ENCODE measurements around the gene RGS5.

The RGS5 gene

DNA sequence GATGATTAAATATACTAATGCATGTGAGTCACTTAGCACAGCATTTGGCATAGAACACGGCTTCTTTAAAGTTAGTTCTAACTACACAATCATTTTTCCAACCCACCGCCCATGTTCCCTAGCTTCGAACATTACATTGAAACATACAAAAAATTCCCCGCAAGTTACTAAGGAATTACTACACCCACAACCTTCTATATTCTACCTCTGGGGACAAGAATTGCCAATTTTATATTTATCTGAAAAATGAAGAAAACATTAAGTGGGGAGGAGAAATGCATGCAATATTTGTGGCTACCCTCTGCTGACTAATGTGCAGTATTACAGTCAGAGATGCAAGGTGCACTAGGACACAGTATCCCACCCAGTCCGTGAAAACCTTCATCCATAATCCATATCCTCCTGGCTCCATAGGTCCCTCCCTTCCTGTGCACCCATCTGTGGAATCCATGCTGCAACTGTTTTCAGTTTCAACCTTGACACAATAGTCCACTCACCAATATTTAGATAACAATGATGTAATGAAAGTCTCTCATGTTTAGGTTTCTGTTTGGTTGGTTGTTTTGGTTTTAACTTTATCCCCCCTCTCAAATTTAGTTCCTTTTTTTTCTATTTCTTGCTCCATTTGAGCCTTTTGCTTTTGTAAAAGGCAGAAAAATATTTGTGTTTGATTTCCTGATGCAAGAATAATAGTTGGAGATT lies 31.6 kb downstream of the RGS5 start:
- Histone ChIP-seq H3K9me3 (ENCODE audit: severe bottlenecking) (no peaks in the 10 kb centered on the region), H3K36me3 (ENCODE audit: low read depth) (no peaks in the 10 kb centered on the region), H3K27me3 (ENCODE audit: insufficient read depth, poor library complexity, severe bottlenecking) (no peaks in the 10 kb centered on the region), H3K4me3 (ENCODE audit: severe bottlenecking) (no peak overlapping the region), H3K4me1 (ENCODE audit: insufficient read depth, poor library complexity, severe bottlenecking) (peaks cover 30% of the 10 kb centered on the region), H3K27ac (ENCODE audit: poor library complexity, severe bottlenecking) (peak overlapping the region; percentile 17)
- no peak for DNase-seq (ENCODE audit: low spot score)
- peak; percentile 43 for ATAC-seq (ENCODE audit: low read depth)
- TF ChIP-seq, protein P1, sequence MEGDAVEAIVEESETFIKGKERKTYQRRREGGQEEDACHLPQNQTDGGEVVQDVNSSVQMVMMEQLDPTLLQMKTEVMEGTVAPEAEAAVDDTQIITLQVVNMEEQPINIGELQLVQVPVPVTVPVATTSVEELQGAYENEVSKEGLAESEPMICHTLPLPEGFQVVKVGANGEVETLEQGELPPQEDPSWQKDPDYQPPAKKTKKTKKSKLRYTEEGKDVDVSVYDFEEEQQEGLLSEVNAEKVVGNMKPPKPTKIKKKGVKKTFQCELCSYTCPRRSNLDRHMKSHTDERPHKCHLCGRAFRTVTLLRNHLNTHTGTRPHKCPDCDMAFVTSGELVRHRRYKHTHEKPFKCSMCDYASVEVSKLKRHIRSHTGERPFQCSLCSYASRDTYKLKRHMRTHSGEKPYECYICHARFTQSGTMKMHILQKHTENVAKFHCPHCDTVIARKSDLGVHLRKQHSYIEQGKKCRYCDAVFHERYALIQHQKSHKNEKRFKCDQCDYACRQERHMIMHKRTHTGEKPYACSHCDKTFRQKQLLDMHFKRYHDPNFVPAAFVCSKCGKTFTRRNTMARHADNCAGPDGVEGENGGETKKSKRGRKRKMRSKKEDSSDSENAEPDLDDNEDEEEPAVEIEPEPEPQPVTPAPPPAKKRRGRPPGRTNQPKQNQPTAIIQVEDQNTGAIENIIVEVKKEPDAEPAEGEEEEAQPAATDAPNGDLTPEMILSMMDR (IDR thresholded peaks at IDR 0.05; ENCODE audit: poor library complexity, severe bottlenecking) = peak; percentile 65

DNA sequence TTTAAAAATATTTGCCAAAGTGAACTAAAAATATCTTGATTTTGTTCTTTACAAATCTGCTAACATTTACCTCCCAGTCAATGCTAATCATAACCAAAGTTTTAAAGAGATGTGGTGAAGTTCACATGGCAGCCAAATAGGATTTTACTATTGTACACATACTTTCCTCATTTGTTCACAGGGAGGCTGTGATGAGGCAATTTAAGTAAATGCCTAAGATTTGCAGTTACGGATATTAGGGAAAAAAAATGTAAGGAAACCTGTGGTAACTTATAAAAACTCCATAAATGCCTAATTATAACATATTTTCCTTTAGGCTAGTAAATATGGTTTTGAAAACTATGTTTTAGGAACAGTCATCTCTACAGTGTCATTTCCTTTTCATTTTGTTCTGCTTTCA lies 32.4 kb downstream of the RGS5 start:
- no peak for DNase-seq (ENCODE audit: low spot score)
- Histone ChIP-seq H3K36me3 (ENCODE audit: low read depth) (no peaks in the 10 kb centered on the region), H3K4me3 (ENCODE audit: severe bottlenecking) (no peak overlapping the region), H3K4me1 (ENCODE audit: insufficient read depth, poor library complexity, severe bottlenecking) (peaks cover 30% of the 10 kb centered on the region), H3K9me3 (ENCODE audit: severe bottlenecking) (no peaks in the 10 kb centered on the region), H3K27me3 (ENCODE audit: insufficient read depth, poor library complexity, severe bottlenecking) (no peaks in the 10 kb centered on the region), H3K27ac (ENCODE audit: poor library complexity, severe bottlenecking) (peak overlapping the region; percentile 17)
- no peak for ATAC-seq (ENCODE audit: low read depth)
- TF ChIP-seq, protein P1 (IDR thresholded peaks at IDR 0.05; ENCODE audit: poor library complexity, severe bottlenecking) = no peak

DNA sequence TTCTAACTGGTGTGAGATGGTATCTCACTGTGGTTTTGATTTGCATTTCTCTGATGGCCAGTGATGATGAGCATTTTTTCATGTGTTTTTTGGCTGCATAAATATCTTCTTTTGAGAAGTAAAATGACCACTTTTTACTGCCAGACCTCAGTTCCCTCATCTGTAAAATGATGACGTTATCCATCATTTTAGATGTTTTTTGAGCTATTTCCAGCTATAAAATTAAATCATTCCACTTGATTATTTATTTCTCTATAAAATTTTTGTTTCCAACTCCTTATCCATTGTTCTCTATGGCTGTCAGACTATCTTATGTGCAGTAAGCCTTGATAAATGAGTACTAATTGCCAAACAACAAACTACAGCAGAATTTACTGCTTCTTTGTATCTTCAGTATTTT lies 33.2 kb downstream of the RGS5 start:
- H3K27ac ChIP-seq (ENCODE audit: poor library complexity, severe bottlenecking) = peak overlapping the region; percentile 78
- H3K4me3 ChIP-seq (ENCODE audit: severe bottlenecking) = no peak overlapping the region
- DNase-seq (ENCODE audit: low spot score) = no peak
- H3K27me3 ChIP-seq (ENCODE audit: insufficient read depth, poor library complexity, severe bottlenecking) = no peaks in the 10 kb centered on the region
- no peaks in the 10 kb centered on the region for H3K9me3 ChIP-seq (ENCODE audit: severe bottlenecking)
- TF ChIP-seq, protein P1 (IDR thresholded peaks at IDR 0.05; ENCODE audit: poor library complexity, severe bottlenecking) = no peak
- no peak for ATAC-seq (ENCODE audit: low read depth)
- H3K36me3 ChIP-seq (ENCODE audit: low read depth) = no peaks in the 10 kb centered on the region
- H3K4me1 ChIP-seq (ENCODE audit: insufficient read depth, poor library complexity, severe bottlenecking) = peaks cover 30% of the 10 kb centered on the region

DNA sequence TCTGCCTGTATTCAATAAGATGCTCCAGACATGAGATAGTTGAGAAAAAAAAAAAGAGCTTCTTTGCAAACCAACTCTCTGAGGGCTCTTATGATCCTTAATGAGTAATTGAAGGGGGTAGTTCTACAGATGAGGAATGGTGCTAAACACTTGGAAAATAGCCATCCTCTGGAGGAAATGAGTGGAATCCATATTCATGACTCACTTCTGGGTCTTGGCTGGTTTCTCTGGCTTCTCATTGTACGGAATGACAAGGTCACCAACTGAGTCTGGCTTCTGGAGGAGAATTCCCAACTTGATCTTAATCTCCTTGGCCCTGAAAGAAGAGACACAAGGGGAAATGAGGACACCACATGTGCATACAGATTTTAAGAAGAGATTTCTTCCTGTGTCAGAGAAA lies 34.7 kb downstream of the RGS5 start:
- Histone ChIP-seq H3K4me3 (ENCODE audit: severe bottlenecking) (no peak overlapping the region), H3K36me3 (ENCODE audit: low read depth) (no peaks in the 10 kb centered on the region), H3K27me3 (ENCODE audit: insufficient read depth, poor library complexity, severe bottlenecking) (no peaks in the 10 kb centered on the region), H3K4me1 (ENCODE audit: insufficient read depth, poor library complexity, severe bottlenecking) (peaks cover 30% of the 10 kb centered on the region), H3K9me3 (ENCODE audit: severe bottlenecking) (no peaks in the 10 kb centered on the region), H3K27ac (ENCODE audit: poor library complexity, severe bottlenecking) (peak overlapping the region; percentile 78)
- TF ChIP-seq, protein P1 (IDR thresholded peaks at IDR 0.05; ENCODE audit: poor library complexity, severe bottlenecking) = no peak
- DNase-seq (ENCODE audit: low spot score) (no peak), ATAC-seq (ENCODE audit: low read depth) (peak; percentile 95)

DNA sequence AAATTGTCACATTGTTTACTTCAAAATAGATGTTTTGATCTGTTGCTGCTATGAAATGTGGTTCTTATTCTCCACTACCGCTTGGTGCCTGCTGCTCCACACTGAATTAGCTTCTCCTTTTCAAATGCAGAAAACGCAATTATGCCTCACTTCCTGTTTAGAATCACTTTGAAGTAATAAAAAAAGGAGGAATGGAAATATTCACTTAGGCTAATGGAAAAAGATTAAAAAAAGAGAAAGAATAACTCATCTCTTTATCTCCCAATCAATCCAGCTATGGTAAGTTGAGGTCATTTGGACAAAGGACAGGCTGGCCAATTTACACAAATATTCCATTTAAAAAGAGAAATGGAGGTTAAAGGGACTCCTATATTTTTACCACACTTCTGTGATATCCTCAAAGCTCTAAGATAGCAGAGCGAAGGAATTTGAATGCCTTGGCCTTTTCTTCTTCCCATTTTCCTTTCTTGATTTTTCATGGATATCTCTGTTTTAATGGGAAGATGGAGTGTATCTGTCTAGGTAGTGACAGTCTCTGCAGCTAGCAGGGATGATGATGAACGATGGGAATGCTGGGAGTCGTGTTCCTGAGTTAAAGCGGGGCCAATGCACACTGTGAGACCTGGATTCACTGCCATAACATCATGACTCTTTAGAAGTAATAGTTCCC lies 35.7 kb downstream of the RGS5 start:
- H3K36me3 ChIP-seq (ENCODE audit: low read depth) = no peaks in the 10 kb centered on the region
- TF ChIP-seq, protein P1 (IDR thresholded peaks at IDR 0.05; ENCODE audit: poor library complexity, severe bottlenecking) = no peak
- ATAC-seq (ENCODE audit: low read depth) (no peak), DNase-seq (ENCODE audit: low spot score) (no peak)
- H3K4me1 ChIP-seq (ENCODE audit: insufficient read depth, poor library complexity, severe bottlenecking) = peaks cover 30% of the 10 kb centered on the region
- no peaks in the 10 kb centered on the region for H3K9me3 ChIP-seq (ENCODE audit: severe bottlenecking)
- H3K4me3 ChIP-seq (ENCODE audit: severe bottlenecking) = no peak overlapping the region
- H3K27ac ChIP-seq (ENCODE audit: poor library complexity, severe bottlenecking) = peak overlapping the region; percentile 78
- no peaks in the 10 kb centered on the region for H3K27me3 ChIP-seq (ENCODE audit: insufficient read depth, poor library complexity, severe bottlenecking)
